Measurements from ENCODE around the gene OR10H1. TPM values are rescaled to one million over a fixed set of nuclear protein-coding genes. Genes with fewer than 3 reads are reported as not detected.

Gene OR10H1
- total RNA-seq (2021), result not detected in 3 replicates
- Bru-seq, nascent RNA, result not detected
- long read RNA-seq, experiment 1, result 0 reads
- long read RNA-seq, experiment 2, result 0 reads
- long read RNA-seq, experiment 3, result 0 reads

DNA sequence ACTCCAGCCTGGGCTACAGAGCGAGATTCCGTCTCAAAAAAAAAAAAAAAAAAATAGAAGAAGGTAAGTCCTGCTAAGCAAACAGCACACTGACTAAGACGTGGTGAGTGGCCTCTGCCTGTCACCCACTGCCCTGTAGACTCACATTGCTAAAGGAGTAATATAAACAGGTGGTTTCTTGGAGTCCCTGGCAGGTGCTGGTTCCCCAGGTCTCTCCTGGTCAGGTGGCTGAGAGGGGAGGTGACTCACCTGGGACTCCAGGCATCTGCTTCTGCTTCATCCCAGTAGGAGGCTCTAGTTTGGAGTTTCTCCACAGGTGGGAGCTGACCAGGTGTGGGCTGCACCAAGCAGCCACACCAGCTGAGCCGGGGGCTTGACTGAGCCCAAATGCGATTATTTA, at the start of gene OR10H1:
TSS of gene OR10H1 (minus strand) at position 359 of the 400 bp plus-strand sequence. CDS start 7,627 bp downstream, outside the sequence.
- DNase-seq (ENCODE audit: low spot score) (no peak), ATAC-seq (no peak)
- ChIA-PET CTCF (no interaction called here), POLR2A (no interaction called here)
- peaks cover 28% of the 10 kb centered on the region for H3K36me3 Mint-ChIP-seq
- H3K4me1 Mint-ChIP-seq, result no peaks in the 10 kb centered on the region
- TF ChIP-seq GRHL2 (CRISPR knock-in tag; IDR thresholded peaks at IDR 0.05; ENCODE audit: insufficient replicate concordance, severe bottlenecking) (no peak), TEAD4 (CRISPR knock-in tag; IDR thresholded peaks at IDR 0.05) (no peak), ZNF425 (CRISPR knock-in tag; conservative IDR thresholded peaks at IDR 0.05) (no peak), RORB (CRISPR knock-in tag; IDR thresholded peaks at IDR 0.05) (no peak), ZNF121 (CRISPR knock-in tag; IDR thresholded peaks at IDR 0.05) (no peak), ATF1 (CRISPR knock-in tag; IDR thresholded peaks at IDR 0.05) (no peak), ELF4 (CRISPR knock-in tag; IDR thresholded peaks at IDR 0.05; ENCODE audit: low read depth) (no peak), SMAD4 (CRISPR knock-in tag; IDR thresholded peaks at IDR 0.05) (no peak), ETV6 (CRISPR knock-in tag; IDR thresholded peaks at IDR 0.05) (no peak), CREM (CRISPR knock-in tag; IDR thresholded peaks at IDR 0.05) (no peak), ATF2 (CRISPR knock-in tag; IDR thresholded peaks at IDR 0.05; ENCODE audit: borderline replicate concordance, low read depth) (no peak)
- TF ChIP-seq, protein P1, sequence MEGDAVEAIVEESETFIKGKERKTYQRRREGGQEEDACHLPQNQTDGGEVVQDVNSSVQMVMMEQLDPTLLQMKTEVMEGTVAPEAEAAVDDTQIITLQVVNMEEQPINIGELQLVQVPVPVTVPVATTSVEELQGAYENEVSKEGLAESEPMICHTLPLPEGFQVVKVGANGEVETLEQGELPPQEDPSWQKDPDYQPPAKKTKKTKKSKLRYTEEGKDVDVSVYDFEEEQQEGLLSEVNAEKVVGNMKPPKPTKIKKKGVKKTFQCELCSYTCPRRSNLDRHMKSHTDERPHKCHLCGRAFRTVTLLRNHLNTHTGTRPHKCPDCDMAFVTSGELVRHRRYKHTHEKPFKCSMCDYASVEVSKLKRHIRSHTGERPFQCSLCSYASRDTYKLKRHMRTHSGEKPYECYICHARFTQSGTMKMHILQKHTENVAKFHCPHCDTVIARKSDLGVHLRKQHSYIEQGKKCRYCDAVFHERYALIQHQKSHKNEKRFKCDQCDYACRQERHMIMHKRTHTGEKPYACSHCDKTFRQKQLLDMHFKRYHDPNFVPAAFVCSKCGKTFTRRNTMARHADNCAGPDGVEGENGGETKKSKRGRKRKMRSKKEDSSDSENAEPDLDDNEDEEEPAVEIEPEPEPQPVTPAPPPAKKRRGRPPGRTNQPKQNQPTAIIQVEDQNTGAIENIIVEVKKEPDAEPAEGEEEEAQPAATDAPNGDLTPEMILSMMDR (IDR thresholded peaks at IDR 0.05), result no peak
- TF ChIP-seq, protein P2, sequence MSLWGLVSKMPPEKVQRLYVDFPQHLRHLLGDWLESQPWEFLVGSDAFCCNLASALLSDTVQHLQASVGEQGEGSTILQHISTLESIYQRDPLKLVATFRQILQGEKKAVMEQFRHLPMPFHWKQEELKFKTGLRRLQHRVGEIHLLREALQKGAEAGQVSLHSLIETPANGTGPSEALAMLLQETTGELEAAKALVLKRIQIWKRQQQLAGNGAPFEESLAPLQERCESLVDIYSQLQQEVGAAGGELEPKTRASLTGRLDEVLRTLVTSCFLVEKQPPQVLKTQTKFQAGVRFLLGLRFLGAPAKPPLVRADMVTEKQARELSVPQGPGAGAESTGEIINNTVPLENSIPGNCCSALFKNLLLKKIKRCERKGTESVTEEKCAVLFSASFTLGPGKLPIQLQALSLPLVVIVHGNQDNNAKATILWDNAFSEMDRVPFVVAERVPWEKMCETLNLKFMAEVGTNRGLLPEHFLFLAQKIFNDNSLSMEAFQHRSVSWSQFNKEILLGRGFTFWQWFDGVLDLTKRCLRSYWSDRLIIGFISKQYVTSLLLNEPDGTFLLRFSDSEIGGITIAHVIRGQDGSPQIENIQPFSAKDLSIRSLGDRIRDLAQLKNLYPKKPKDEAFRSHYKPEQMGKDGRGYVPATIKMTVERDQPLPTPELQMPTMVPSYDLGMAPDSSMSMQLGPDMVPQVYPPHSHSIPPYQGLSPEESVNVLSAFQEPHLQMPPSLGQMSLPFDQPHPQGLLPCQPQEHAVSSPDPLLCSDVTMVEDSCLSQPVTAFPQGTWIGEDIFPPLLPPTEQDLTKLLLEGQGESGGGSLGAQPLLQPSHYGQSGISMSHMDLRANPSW (CRISPR knock-in tag; conservative IDR thresholded peaks at IDR 0.05; ENCODE audit: low read depth), result no peak
- H3K9me3 Mint-ChIP-seq, result peaks cover 47% of the 10 kb centered on the region
- no peak within 1 kb of the TSS for H3K27ac Mint-ChIP-seq
- no peak within 1 kb of the TSS for H3K4me3 Mint-ChIP-seq
- H3K27me3 Mint-ChIP-seq (ENCODE audit: low read depth), result peaks cover 20% of the 10 kb centered on the region

DNA sequence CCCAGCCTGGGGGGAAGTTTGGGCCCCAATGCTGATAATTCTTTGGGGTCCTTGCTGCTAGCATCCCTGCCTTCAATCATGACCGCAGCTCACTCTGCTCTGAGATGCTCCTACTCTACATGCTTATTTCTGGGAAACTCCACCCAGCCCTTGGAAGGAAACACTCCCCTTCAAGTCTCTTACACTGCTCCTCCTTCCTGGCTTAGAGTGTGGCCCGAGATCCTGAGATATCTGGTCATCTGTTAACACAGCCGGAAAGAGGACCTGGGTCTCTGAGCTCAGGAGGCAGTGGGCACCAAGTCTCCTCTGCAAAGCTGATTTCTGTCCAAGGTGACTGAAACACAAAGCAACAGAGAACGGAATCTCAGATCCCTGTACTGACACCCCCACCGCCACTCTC, 49.4 kb upstream of the OR10H1 start:
- CTCF ChIA-PET, result interaction anchor here (0.6 to 2.3 kb wide), 2 partner anchors 23 to 138 kb away, joined by 4 to 9 read pairs; no protein-coding TSS in a partner anchor
- H3K4me3 Mint-ChIP-seq, result no peak overlapping the region
- no peak for TF ChIP-seq RORB (CRISPR knock-in tag; IDR thresholded peaks at IDR 0.05)
- no peak for TF ChIP-seq NFE2L1 (CRISPR knock-in tag; IDR thresholded peaks at IDR 0.05)
- TF ChIP-seq, protein P3, sequence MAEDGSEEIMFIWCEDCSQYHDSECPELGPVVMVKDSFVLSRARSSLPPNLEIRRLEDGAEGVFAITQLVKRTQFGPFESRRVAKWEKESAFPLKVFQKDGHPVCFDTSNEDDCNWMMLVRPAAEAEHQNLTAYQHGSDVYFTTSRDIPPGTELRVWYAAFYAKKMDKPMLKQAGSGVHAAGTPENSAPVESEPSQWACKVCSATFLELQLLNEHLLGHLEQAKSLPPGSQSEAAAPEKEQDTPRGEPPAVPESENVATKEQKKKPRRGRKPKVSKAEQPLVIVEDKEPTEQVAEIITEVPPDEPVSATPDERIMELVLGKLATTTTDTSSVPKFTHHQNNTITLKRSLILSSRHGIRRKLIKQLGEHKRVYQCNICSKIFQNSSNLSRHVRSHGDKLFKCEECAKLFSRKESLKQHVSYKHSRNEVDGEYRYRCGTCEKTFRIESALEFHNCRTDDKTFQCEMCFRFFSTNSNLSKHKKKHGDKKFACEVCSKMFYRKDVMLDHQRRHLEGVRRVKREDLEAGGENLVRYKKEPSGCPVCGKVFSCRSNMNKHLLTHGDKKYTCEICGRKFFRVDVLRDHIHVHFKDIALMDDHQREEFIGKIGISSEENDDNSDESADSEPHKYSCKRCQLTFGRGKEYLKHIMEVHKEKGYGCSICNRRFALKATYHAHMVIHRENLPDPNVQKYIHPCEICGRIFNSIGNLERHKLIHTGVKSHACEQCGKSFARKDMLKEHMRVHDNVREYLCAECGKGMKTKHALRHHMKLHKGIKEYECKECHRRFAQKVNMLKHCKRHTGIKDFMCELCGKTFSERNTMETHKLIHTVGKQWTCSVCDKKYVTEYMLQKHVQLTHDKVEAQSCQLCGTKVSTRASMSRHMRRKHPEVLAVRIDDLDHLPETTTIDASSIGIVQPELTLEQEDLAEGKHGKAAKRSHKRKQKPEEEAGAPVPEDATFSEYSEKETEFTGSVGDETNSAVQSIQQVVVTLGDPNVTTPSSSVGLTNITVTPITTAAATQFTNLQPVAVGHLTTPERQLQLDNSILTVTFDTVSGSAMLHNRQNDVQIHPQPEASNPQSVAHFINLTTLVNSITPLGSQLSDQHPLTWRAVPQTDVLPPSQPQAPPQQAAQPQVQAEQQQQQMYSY (CRISPR knock-in tag; IDR thresholded peaks at IDR 0.05), result no peak
- TF ChIP-seq ELF4 (CRISPR knock-in tag; IDR thresholded peaks at IDR 0.05; ENCODE audit: low read depth), result no peak
- TF ChIP-seq, protein P4, sequence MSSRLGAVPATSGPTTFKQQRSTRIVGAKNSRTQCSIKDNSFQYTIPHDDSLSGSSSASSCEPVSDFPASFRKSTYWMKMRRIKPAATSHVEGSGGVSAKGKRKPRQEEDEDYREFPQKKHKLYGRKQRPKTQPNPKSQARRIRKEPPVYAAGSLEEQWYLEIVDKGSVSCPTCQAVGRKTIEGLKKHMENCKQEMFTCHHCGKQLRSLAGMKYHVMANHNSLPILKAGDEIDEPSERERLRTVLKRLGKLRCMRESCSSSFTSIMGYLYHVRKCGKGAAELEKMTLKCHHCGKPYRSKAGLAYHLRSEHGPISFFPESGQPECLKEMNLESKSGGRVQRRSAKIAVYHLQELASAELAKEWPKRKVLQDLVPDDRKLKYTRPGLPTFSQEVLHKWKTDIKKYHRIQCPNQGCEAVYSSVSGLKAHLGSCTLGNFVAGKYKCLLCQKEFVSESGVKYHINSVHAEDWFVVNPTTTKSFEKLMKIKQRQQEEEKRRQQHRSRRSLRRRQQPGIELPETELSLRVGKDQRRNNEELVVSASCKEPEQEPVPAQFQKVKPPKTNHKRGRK (CRISPR knock-in tag; IDR thresholded peaks at IDR 0.05; ENCODE audit: borderline replicate concordance), result no peak
- TF ChIP-seq ZNF425 (CRISPR knock-in tag; conservative IDR thresholded peaks at IDR 0.05), result no peak

More for the DNA sequence above, 49.4 kb upstream of the OR10H1 start:
- peaks cover 14% of the 10 kb centered on the region for H3K36me3 Mint-ChIP-seq
- H3K27ac Mint-ChIP-seq, result no peak overlapping the region
- ATAC-seq (no peak), DNase-seq (ENCODE audit: low spot score) (no peak)
- no peaks in the 10 kb centered on the region; the same call in 1 of the 2 replicates for H3K27me3 Mint-ChIP-seq (ENCODE audit: low read depth)
- POLR2A ChIA-PET, result no interaction called here
- H3K4me1 Mint-ChIP-seq, result peaks cover 8% of the 10 kb centered on the region
- peaks cover 38% of the 10 kb centered on the region for H3K9me3 Mint-ChIP-seq
